ENCODE measurements around the gene CEP192.

GRCh38 chr18:13086906-13087305, 95.7 kb downstream of the CEP192 start:
- no peak for TF ChIP-seq CTCF (conservative IDR thresholded peaks at IDR 0.05; ENCODE audit: low read length)
- no peak for TF ChIP-seq EZH2phosphoT487 (IDR thresholded peaks at IDR 0.05; ENCODE audit: borderline replicate concordance)
